ENCODE data around the gene TM4SF1. TPM values are rescaled to one million over a fixed set of nuclear protein-coding genes. Genes with fewer than 3 reads are reported as not detected.

The TM4SF1 gene
- total RNA-seq, 1 experiment from 2014 or later, result 27.7 TPM

DNA sequence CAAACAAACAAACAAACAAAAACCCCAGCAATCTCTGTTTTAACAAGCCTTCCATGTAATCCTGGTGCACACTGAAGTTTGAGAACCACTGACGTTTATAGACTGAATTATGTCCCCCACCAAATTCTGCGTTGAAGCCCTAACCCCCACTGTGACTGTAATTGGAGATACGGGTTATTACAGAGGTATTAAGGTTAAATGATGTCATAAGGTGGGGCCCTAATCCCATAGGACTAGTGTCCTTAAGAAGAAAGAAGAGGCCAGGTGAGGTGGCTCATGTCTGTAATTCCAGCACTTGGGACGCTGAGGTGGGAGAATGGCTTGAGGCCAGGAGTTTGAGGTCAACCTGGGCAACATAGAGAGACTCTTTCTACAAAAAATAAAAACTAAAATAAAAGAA is 42.4 kb upstream of the TM4SF1 start:
- CTCF ChIA-PET, result interaction anchor here (0.6 to 1.2 kb wide), 2 partner anchors 11 to 60 kb away, joined by 4 to 8 read pairs; no protein-coding TSS in a partner anchor
- Mint-ChIP-seq H3K4me1 (ENCODE audit: insufficient read depth, unreplicated experiment) (peaks cover 7% of the 10 kb centered on the region), H3K4me3 (ENCODE audit: unreplicated experiment) (no peak overlapping the region), H3K9me3 (ENCODE audit: unreplicated experiment) (no peaks in the 10 kb centered on the region), H3K36me3 (ENCODE audit: insufficient read depth, unreplicated experiment) (no peaks in the 10 kb centered on the region), H3K27ac (ENCODE audit: low read depth, unreplicated experiment) (no peak overlapping the region), H3K27me3 (ENCODE audit: insufficient read depth, unreplicated experiment) (no peaks in the 10 kb centered on the region)
- intact Hi-C loops (cut with micrococcal nuclease), result no loop called here
- BruUV-seq (replicated peaks), result no TSS peak
- POLR2A ChIA-PET, result interaction anchor here (0.9 kb wide), 1 partner anchor 16 kb away, joined by 3 read pairs; no protein-coding TSS in a partner anchor
- TF ChIP-seq CTCF (IDR thresholded peaks at IDR 0.05; ENCODE audit: unreplicated experiment), result no peak
- DNase-seq (ENCODE audit: unreplicated experiment), result no peak

- CTCF ChIA-PET, result interaction anchor here (0.6 kb wide), 2 partner anchors 27 to 478 kb away, joined by 3 read pairs; no protein-coding TSS in a partner anchor
- H3K4me1 Mint-ChIP-seq (ENCODE audit: insufficient read depth, unreplicated experiment), result peaks cover 12% of the 10 kb centered on the region
- intact Hi-C loops (cut with micrococcal nuclease), result no loop called here
- TF ChIP-seq CTCF (IDR thresholded peaks at IDR 0.05; ENCODE audit: unreplicated experiment), result no peak
- H3K27me3 Mint-ChIP-seq (ENCODE audit: insufficient read depth, unreplicated experiment), result no peaks in the 10 kb centered on the region
- POLR2A ChIA-PET, result interaction anchor here (0.6 kb wide), 1 partner anchor 1106 kb away, joined by 5 read pairs; no protein-coding TSS in a partner anchor
- no TSS peak for BruUV-seq (replicated peaks)
- no peak overlapping the region for H3K4me3 Mint-ChIP-seq (ENCODE audit: unreplicated experiment)
- H3K36me3 Mint-ChIP-seq (ENCODE audit: insufficient read depth, unreplicated experiment), result no peaks in the 10 kb centered on the region
- DNase-seq (ENCODE audit: unreplicated experiment), result no peak
- no peak overlapping the region for H3K27ac Mint-ChIP-seq (ENCODE audit: low read depth, unreplicated experiment)
- H3K9me3 Mint-ChIP-seq (ENCODE audit: unreplicated experiment), result no peaks in the 10 kb centered on the region
Observed at GRCh38 chr3:149417727-149418126, 40.3 kb upstream of the TM4SF1 start.

DNA sequence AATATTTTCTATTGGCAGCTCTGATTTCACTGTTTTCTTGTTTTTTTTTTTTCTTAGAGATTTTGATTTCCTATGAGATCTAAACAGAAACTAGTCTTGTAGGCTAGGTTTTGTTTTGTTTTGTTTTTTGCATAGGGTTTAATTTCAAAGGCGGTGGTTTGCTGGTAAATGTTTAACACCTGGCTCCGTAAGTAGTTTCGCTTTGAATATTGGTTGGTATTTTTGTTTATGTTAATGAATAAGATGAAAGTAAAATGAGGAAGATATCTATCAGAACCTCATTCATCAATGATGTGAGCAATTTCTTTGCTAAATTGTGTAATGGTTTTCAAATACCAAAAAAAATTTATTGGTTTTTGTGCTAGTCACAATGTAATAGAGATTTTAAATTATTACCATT is 39.7 kb upstream of the TM4SF1 start:
- CTCF ChIA-PET, result interaction anchor here (1.4 kb wide), 1 partner anchor 64 kb away, joined by 4 read pairs; no protein-coding TSS in a partner anchor
- no peak for DNase-seq (ENCODE audit: unreplicated experiment)
- no peaks in the 10 kb centered on the region for H3K9me3 Mint-ChIP-seq (ENCODE audit: unreplicated experiment)
- peaks cover 12% of the 10 kb centered on the region for H3K4me1 Mint-ChIP-seq (ENCODE audit: insufficient read depth, unreplicated experiment)
- no peak for TF ChIP-seq CTCF (IDR thresholded peaks at IDR 0.05; ENCODE audit: unreplicated experiment)
- H3K27ac Mint-ChIP-seq (ENCODE audit: low read depth, unreplicated experiment), result no peak overlapping the region
- no peak overlapping the region for H3K4me3 Mint-ChIP-seq (ENCODE audit: unreplicated experiment)
- POLR2A ChIA-PET, result interaction anchor here (1.1 kb wide), 1 partner anchor 26 kb away, joined by 4 read pairs; no protein-coding TSS in a partner anchor
- intact Hi-C loops (cut with micrococcal nuclease), result no loop called here
- no TSS peak for BruUV-seq (replicated peaks)
- no peaks in the 10 kb centered on the region for H3K27me3 Mint-ChIP-seq (ENCODE audit: insufficient read depth, unreplicated experiment)
- H3K36me3 Mint-ChIP-seq (ENCODE audit: insufficient read depth, unreplicated experiment), result no peaks in the 10 kb centered on the region

GRCh38 chr3:149415484-149415883 is 38.0 kb upstream of the TM4SF1 start:
- no peak for TF ChIP-seq CTCF (IDR thresholded peaks at IDR 0.05; ENCODE audit: unreplicated experiment)
- ChIA-PET POLR2A (interaction anchor here (0.7 to 2.7 kb wide), 3 partner anchors 33 to 298 kb away, joined by 3 to 10 read pairs (median 4); no protein-coding TSS in a partner anchor), CTCF (no interaction called here)
- DNase-seq (ENCODE audit: unreplicated experiment), result no peak
- Mint-ChIP-seq H3K36me3 (ENCODE audit: insufficient read depth, unreplicated experiment) (no peaks in the 10 kb centered on the region), H3K4me1 (ENCODE audit: insufficient read depth, unreplicated experiment) (peaks cover 12% of the 10 kb centered on the region), H3K9me3 (ENCODE audit: unreplicated experiment) (no peaks in the 10 kb centered on the region), H3K27ac (ENCODE audit: low read depth, unreplicated experiment) (no peak overlapping the region), H3K27me3 (ENCODE audit: insufficient read depth, unreplicated experiment) (no peaks in the 10 kb centered on the region), H3K4me3 (ENCODE audit: unreplicated experiment) (no peak overlapping the region)
- intact Hi-C loops (cut with micrococcal nuclease), result no loop called here
- BruUV-seq (replicated peaks), result no TSS peak

Measured in MCF 10A (cell line).